Spleen (tissue), 7 donors: ENCODE results near the gene FAM120B.

ENCODE experiments used
- CTCF ChIP-seq, 11 experiments: fragments of 200-600 bp in 7 of 11; fragments of 450-650 bp in 4 of 11; sonication (generic) in 4 of 11; IDR thresholded peaks in 8 of 11; conservative IDR thresholded peaks in 3 of 11; 1 replicate in 7 of 11; 2 replicates in 4 of 11; pipeline versions ENCODE4 v1.4.0 to v1.8.0; 2016 to 2021; ENCODE audit warnings: antibody characterized with exemption in 11 of 11, inconsistent platforms in 4 of 11, mild to moderate bottlenecking in 1 of 11
- POLR2AphosphoS5 ChIP-seq, 3 donors: sonication (generic); formaldehyde crosslinking; IDR thresholded peaks; one replicate each; pipeline ENCODE4 v1.5.1; 2017; ENCODE audit warnings: antibody characterized with exemption in 3 of 3
- donor health status: DM: no; HTN: no; CAD: no; lungs with moderate emphysema.
- donor health status: DM: no; HTN: no; CAD: no.
- donor health status: DM: no; HTN: no; CAD: no.

- TF ChIP-seq CTCF (IDR thresholded peaks at IDR 0.05 in 8 of 11, conservative IDR thresholded peaks at IDR 0.05 in 3 of 11), result no peak
- TF ChIP-seq POLR2AphosphoS5 (IDR thresholded peaks at IDR 0.05), result no peak
Measured at GRCh38 chr6:170438861-170439260, 132.3 kb downstream of the FAM120B start.
